ENCODE results near the gene PLS1.
A peak's percentile ranks its signal among the peaks of the same experiment; 100 is the strongest.
"Not testable (repeated sequence)": the region's sequence is repeated elsewhere in the genome, so short reads cannot be mapped to it uniquely, and the experiment has no call there.

The PLS1 gene

DNA sequence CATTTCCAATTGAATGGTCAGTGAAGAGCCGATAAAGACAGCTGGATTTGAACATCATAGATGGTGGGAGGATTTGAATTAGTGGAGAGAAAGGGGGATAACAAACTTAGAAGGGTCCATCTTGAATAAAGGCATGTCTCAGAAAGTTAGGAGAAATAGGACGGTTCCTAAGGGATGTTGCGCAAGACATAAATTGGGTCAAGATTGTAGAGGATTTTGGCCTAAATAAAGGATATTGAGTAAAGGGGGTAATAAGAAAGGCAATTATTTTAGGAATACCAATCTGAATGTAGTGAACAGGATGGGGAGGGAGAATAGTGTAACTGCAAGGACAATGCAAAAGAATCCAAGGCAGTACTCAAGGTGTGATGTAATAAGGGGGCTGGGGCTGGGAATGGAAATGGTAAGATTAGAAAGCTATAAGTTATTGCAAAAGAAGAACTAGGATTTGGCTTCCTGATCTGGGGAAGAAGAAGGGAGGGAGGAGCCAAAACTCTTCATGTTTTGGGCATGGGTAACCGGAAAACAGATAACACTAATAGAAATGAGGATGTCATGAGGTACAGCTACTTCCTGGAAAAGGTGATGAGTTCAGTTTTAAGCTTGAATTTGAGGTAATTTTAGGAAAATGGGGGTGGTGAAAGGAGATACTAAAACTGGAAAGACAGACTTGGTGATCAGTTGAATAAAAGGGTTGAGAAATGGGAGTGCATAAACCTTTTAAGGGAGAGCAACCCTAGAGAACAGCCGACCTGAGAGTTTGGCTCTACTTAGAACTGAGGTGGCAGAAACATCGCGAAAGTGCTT is 110.3 kb downstream of the PLS1 start:
- DNase-seq: no peak

GRCh38 chr3:142709207-142709606 is 113.0 kb downstream of the PLS1 start:
- DNase-seq: no peak

GRCh38 chr3:142714882-142715281 is 118.7 kb downstream of the PLS1 start:
- DNase-seq: not testable (repeated sequence)

DNA sequence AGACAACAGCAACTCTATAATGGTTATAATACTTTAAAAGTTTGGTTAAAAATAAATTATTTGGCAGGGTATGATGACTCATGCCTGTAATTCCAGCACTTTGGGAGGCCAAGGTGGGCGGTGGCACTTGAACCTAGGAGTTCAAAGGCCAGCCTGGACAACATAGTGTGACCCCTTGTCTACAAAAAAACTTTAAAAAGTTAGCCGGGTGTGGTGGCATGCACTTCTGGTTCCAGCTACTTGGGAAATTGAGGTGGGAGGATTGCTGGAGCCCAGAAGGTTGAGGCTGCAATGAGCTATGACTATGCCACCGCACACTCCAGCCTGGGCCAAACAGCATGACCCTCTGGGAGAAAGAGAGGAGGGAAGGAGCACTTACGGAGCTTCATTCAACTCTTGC is 119.9 kb downstream of the PLS1 start:
- DNase-seq: no peak

DNA sequence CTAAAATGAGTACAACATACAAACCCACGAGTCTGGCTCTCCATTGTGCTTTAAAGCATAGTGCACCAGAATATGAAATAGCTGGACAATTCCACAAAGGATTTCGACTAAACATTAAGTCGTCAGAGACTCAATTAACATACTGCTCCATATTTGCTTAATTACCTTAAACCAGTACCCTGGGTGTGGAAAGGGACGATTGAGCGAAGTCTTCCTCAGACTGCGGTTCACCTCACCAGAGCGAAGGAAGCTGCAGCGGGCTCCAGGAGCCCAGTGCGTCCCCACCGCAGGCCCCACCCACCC is 127.4 kb downstream of the PLS1 start:
- DNase-seq: no peak

DNA sequence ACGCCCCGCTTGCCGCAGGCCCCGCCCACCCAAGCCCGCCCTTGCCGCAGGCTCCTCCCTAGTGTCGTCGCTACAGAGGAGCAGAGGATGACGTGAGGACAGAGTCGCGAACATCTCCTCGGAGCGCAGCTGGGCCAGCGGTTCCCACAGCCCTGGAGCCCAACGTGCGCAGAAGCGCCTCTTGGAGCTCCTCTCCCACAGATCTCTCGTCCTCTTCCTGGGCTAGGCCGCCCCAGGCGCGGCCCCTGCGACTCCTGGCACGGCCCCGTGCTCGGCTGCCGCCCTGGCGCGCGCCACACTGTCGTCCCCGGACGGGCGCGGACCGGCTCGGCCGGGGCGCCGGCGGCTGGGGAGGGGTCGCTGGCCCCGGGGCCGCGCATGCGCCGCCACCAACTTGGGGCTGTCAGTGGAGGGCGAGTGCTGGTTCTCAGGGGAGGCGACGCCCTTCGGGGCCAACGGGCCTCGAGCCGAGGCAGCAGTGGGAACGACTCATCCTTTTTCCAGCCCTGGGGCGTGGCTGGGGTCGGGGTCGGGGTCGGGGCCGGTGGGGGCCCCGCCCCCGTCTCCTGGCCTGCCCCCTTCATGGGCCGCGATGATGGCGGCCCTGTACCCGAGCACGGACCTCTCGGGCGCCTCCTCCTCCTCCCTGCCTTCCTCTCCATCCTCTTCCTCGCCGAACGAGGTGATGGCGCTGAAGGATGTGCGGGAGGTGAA is 127.9 kb downstream of the PLS1 start, which contains the start of gene TRPC1:
TSS of gene TRPC1 (plus strand) at position 67 of the 714 bp plus-strand sequence. CDS start at position 593, 526 bp downstream.
- DNase-seq: peak; percentile 78

DNA sequence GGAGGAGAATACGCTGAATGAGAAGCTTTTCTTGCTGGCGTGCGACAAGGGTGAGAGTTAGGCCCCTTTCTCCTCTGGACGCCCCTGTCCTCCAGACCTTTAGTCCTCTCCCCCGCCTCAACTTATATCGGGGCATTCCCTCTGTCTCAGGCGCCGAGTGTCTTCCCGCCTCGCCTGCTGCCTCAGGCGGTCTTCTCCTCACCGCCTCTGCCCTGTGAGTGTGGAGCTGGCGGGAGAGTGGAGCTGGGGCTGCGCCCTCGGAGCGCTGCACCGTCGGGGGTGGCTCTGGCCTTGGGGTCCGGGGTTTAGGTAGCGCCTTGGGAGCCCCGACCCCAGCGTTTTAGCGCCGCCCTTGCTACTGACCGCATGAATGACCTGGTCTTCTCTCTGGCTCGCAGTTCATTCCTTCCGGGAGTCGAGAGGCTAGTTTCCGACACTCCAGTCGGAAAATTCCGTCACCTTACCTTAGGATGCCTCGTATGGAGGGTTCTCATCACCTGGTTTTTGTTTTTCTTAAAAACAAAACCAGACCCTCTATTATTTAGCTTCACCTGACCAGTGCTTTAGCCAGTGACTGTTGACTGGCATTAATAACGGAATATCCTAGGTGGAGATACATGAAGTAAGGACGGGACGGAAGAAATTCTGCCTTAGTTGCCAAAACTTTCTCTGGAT is 128.6 kb downstream of the PLS1 start:
- DNase-seq: no peak

DNA sequence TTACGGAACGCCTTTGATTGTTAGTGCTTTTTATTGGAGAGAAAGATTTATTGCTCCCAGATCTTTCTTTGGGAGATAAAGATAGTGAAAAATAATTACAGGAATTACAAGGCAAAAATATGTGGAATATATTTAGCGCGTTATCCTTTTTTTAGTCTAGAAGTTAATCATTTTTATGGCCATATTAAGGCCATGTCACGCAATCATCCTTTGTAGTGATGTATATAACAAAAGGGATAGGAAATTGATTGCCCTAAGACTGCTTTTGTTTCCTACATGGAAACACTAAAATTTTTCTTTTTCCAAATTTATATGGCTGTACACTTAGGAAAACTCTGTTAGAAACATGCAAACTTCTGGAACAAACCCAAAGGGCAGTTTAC is 129.2 kb downstream of the PLS1 start:
- DNase-seq: no peak

GRCh38 chr3:142726017-142726416 is 129.8 kb downstream of the PLS1 start:
- DNase-seq: no peak

DNA sequence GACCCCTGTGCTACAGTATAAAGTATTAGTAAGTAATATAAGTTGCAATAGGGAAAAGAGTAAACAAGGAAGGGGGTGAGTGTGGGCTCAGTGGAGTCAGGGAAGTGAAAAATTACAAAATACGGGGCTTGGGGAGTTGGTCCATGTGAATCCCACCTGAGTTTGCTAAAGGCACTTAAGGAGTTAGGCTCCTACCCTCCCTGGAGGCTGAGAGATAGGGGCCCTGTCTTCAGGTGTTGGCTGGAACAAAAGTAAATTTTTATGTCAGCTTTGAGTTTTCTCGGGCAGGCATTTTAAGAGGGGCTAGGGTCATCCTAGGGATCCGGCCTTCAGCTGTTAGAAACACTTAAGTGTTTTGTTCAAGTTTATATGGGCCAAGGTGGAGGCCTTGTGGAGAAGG is 135.9 kb downstream of the PLS1 start:
- no peak for DNase-seq

DNA sequence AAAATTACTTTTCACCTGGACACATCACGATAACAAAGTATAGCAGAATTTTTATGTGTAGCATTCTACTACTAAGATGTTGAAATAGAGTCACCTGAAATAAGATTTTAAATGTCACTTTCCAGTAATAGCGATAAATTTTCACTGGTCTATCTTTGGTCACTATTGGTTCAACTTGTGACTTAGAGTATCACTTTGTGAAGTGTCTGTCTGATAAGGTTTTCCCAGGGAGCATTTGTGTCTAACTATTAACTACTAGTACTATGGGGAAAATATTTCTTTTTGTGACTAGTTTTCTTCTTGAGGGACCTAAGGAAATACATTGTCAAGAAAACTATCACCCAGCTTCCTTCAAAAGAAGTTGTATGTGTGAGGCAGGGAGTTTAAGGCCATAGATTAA is 138.6 kb downstream of the PLS1 start:
- DNase-seq: no peak

DNA sequence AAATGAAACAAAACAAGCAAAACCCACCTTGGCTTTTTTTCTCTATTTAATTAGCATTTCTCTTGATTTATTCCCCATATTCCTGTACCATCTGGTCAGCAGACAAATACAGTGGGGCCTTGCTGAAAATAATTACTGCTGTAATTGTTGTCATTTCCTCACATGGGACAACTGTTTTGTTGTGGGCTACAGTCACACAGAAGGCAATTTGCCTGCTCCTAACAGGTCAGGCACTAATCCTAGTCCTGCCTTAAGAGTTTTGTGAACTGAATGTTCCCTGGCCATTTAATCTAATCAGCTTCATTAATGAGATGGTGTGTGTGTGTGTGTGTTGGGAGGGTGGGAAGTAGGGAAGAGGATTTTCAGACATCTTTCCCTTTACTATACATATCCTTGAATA is 139.3 kb downstream of the PLS1 start:
- peak; percentile 35 for DNase-seq

DNA sequence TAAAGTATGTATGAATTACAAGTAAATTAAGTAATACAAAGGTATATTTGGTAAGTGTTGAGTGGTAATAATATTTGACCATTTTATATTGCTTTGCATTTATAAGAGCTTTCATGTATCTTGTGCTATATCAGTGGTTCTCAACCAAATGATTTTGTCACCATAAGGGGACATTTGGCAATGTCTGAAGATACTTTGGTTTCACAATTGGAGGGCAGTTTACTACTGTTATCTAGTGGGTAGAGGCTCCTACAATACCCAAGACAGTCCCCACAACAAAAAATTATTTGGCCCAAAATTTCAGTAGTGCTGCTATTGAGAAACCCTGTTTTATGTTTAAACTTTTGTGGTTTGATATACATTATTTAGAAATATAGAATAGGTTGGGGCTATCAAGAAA is 142.2 kb downstream of the PLS1 start:
- DNase-seq: no peak

GRCh38 chr3:142746646-142747045 is 150.5 kb downstream of the PLS1 start:
- no peak for DNase-seq

GRCh38 chr3:142750531-142750930 is 154.3 kb downstream of the PLS1 start:
- not testable (repeated sequence) for DNase-seq

DNA sequence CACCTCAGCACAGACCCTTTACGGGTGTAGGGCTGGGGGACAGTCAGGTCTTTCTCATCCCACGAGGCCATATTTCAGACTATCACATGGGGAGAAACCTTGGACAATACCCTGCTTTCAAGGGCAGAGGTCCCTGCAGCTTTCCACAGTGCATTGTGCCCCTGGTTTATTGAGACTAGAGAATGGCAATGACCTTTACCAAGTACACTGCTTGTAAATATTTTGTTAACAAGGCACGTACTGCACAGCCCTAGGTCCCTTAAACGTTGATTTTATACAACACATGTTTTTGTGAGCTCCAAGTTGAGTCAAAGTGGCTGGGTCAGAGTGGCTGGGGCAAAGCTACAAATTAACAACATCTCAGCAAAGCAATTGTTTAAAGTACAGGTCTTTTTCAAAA is 156.4 kb downstream of the PLS1 start:
- not testable (repeated sequence) for DNase-seq

GRCh38 chr3:142754494-142754893 is 158.3 kb downstream of the PLS1 start:
- no peak for DNase-seq

Data from NCI-H2081 treated with DMSO at 0.1 percent for 48 hours (cell line).